Ectodermal cell (in vitro differentiated cells): ENCODE results near the gene ALKBH8.
"Not testable (repeated sequence)": the region's sequence is repeated elsewhere in the genome, so short reads cannot be mapped to it uniquely, and the experiment has no call there.

Experiments
- H3K27ac ChIP-seq: 2 replicates; pipeline ENCODE4 v1.7.0; 2013; ENCODE audit warnings: mild to moderate bottlenecking, low read depth, low read length; ENCODE audit not compliant: insufficient read depth, poor library complexity, severe bottlenecking
- H3K27me3 ChIP-seq: 2 replicates; pipeline ENCODE4 v1.7.0; 2013; ENCODE audit warnings: mild to moderate bottlenecking, low read length; ENCODE audit not compliant: insufficient read depth, control insufficient read depth, poor library complexity, severe bottlenecking
- H3K36me3 ChIP-seq: one replicate; pipeline ENCODE4 v1.7.0; 2013; ENCODE audit warnings: low read length; ENCODE audit not compliant: control insufficient read depth, insufficient read depth
- H3K4me1 ChIP-seq: one replicate; pipeline ENCODE4 v1.7.0; 2013; ENCODE audit warnings: low read length; ENCODE audit not compliant: control insufficient read depth, insufficient read depth
- H3K4me3 ChIP-seq: 2 replicates; pipeline ENCODE4 v1.7.0; 2013; ENCODE audit warnings: low read depth, low read length, control low read depth; ENCODE audit not compliant: insufficient read depth
- H3K9me3 ChIP-seq: 2 replicates; pipeline ENCODE4 v1.7.0; 2013; ENCODE audit warnings: mild to moderate bottlenecking, low read length, moderate library complexity; ENCODE audit not compliant: control insufficient read depth
- WGBS, 2 experiments: methylation state at CpG; one replicate each; pipeline ENCODE4 v1.1.7; 2013; ENCODE audit warnings: missing lambda C conversion rate in 2 of 2; 5-methylcytosine and 5-hydroxymethylcytosine counted together

Gene ALKBH8

GRCh38 chr11:107576497-107577345, 11.2 kb upstream of the ALKBH8 start:
- H3K9me3 ChIP-seq, H3K27me3 ChIP-seq, H3K27ac ChIP-seq, H3K4me3 ChIP-seq, H3K4me1 ChIP-seq, H3K36me3 ChIP-seq: not testable (repeated sequence)
- WGBS, 2 experiments = 47% methylated on average over 2 of the region's 2 CpGs

GRCh38 chr11:107573438-107573837, 7.9 kb upstream of the ALKBH8 start:
- 89 to 95% methylated on average over 1 of the region's 1 CpG for WGBS, 2 experiments
- no peaks in the 10 kb centered on the region for H3K9me3 ChIP-seq
- no peak overlapping the region for H3K27ac ChIP-seq

DNA sequence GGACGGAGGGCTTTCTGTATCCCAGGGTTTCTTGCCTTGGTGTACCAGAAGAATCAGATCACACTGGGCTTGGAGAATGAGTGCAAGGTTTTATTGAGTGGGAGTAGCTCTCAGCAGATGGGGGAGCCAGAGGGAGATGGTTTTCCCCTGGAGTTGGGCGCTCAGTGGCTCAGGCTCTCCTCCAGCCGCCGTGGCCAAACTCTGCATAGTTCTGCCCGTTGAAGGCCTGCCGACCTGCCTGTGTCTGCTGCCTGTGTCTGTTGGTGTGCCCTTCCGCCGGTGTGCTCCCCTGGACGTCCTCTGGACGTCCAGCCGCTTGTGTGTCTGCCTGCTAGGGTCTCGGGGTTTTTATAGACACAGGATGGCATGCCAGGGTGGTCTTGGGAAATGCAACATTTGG, 4.5 kb upstream of the ALKBH8 start:
- 89 to 95% methylated on average over 12 of the region's 12 CpGs for WGBS, 2 experiments

More at GRCh38 chr11:107573438-107573837, 7.9 kb upstream of the ALKBH8 start:
- no peak overlapping the region for H3K4me3 ChIP-seq
- H3K4me1 ChIP-seq = no peaks in the 10 kb centered on the region
- H3K27me3 ChIP-seq = no peaks in the 10 kb centered on the region
- H3K36me3 ChIP-seq = no peaks in the 10 kb centered on the region

GRCh38 chr11:107567739-107568335, 2.3 kb upstream of the ALKBH8 start:
- H3K4me1 ChIP-seq = peaks cover 10% of the 10 kb centered on the region
- no peak overlapping the region for H3K4me3 ChIP-seq
- H3K9me3 ChIP-seq = no peaks in the 10 kb centered on the region
- no peaks in the 10 kb centered on the region for H3K27me3 ChIP-seq
- WGBS, 2 experiments = 94 to 95% methylated on average over 5 of the region's 5 CpGs
- no peaks in the 10 kb centered on the region for H3K36me3 ChIP-seq
- no peak overlapping the region for H3K27ac ChIP-seq

More for the DNA sequence above, 4.5 kb upstream of the ALKBH8 start:
- Histone ChIP-seq H3K9me3 (no peaks in the 10 kb centered on the region), H3K4me3 (no peak overlapping the region), H3K27ac (no peak overlapping the region), H3K36me3 (no peaks in the 10 kb centered on the region), H3K4me1 (peaks cover under 1% of the 10 kb centered on the region), H3K27me3 (no peaks in the 10 kb centered on the region)

- no peaks in the 10 kb centered on the region for H3K9me3 ChIP-seq
- no peaks in the 10 kb centered on the region for H3K27me3 ChIP-seq
- H3K4me1 ChIP-seq = peaks cover 10% of the 10 kb centered on the region
- H3K4me3 ChIP-seq = no peak overlapping the region
- WGBS, 2 experiments = 89 to 90% methylated on average over 2 of the region's 2 CpGs
- H3K27ac ChIP-seq = no peak overlapping the region
- H3K36me3 ChIP-seq = no peaks in the 10 kb centered on the region
Measured at GRCh38 chr11:107566569-107566968, 1.0 kb upstream of the ALKBH8 start.

DNA sequence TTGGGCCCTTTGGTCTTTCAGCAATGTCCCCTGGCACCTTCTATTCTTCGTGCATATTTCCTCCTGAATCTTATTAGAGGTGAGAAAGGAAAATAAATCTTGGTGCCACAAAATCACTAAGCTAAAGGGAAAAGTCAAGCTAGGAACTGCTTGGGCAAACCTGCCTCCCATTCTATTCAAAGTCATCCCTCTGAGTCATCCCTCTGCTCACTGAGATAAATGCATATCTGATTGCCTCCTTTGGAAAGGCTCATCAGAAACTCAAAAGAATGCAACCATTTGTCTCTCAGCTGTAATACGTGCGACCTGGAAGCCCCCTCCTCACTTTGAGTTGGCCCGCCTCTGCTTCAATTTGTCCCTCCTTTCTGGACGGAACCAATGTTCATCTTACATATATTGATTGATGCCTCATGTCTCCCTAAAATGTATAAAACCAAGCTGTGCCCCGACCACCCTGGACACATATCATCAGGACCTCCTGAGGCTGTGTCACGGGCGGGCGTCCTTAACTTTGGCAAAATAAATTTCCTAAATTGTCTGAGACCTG, 493 bp upstream of the ALKBH8 start:
- not testable (repeated sequence) for H3K4me1 ChIP-seq, H3K9me3 ChIP-seq, H3K27ac ChIP-seq, H3K27me3 ChIP-seq, H3K36me3 ChIP-seq
- H3K4me3 ChIP-seq = peak overlapping the region; percentile 57
- WGBS, 2 experiments = 52 to 55% methylated on average over 9 of the region's 9 CpGs

- Histone ChIP-seq H3K9me3 (no peaks in the 10 kb centered on the region), H3K4me3 (peak overlapping the region; percentile 57), H3K4me1 (peaks cover 10% of the 10 kb centered on the region), H3K36me3 (no peaks in the 10 kb centered on the region), H3K27ac (no peak overlapping the region), H3K27me3 (no peaks in the 10 kb centered on the region)
- WGBS, 2 experiments = 22% methylated on average over 6 of the region's 6 CpGs
Measured at GRCh38 chr11:107564877-107565218, 687 bp downstream of the ALKBH8 start.

DNA sequence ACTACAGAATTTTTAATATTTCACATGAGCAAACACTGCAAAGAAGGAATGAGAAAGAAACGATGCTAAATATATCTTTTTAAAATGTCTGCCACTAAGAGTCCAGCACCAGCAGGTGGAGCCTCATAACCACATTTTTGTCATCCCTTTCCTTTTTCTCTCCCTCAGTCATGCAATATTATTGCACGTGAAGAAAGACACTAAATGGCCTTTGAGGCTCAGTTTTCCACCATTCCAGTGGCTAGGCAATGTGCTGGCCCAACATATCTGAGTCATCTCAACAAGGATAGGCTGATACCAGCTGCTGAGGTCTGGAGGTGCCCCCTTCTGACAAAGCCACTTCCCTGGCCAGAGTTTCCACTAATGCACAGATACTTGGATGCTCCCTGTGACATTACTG, 1.8 kb downstream of the ALKBH8 start:
- Histone ChIP-seq H3K36me3 (no peaks in the 10 kb centered on the region), H3K4me1 (peaks cover 10% of the 10 kb centered on the region), H3K27me3 (no peaks in the 10 kb centered on the region), H3K4me3 (no peak overlapping the region), H3K27ac (no peak overlapping the region), H3K9me3 (no peaks in the 10 kb centered on the region)
- WGBS, 2 experiments = 48 to 55% methylated on average over 2 of the region's 2 CpGs

DNA sequence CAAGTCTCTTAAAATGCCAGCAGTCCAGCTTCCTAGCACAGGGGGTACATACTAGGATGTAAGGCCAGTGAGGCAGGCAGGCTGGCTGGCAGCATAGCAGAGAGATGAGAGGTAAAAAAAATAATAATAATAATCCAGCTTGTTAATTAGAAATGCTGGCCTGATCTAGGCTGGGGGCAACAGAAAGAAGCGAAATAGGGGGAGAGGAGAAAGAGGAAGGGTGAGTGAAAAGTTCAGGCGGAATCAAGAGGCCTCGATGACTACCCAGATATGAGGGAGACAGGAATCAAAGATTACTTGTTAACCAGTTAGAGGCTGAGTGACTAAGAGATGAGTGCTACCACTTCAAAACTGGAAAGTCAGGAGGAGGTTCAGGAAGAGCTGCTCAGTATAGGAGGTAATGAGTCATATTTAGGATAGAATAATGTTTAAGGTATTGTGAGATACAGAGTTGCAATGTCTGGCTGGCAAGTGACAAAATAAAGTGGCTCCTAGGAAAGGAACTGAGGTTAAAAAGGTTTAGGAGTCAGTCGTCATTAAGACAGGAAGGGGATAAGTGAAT, 2.8 kb downstream of the ALKBH8 start:
- no peaks in the 10 kb centered on the region for H3K27me3 ChIP-seq
- H3K36me3 ChIP-seq = no peaks in the 10 kb centered on the region
- no peak overlapping the region for H3K27ac ChIP-seq
- peaks cover 10% of the 10 kb centered on the region for H3K4me1 ChIP-seq
- no peak overlapping the region for H3K4me3 ChIP-seq
- no peaks in the 10 kb centered on the region for H3K9me3 ChIP-seq
- WGBS, 2 experiments = 65 to 73% methylated on average over 3 to 4 of the region's 4 CpGs

- no peaks in the 10 kb centered on the region for H3K36me3 ChIP-seq
- H3K27ac ChIP-seq = no peak overlapping the region
- no peak overlapping the region for H3K4me3 ChIP-seq
- H3K27me3 ChIP-seq = no peaks in the 10 kb centered on the region
- peaks cover 10% of the 10 kb centered on the region for H3K4me1 ChIP-seq
- H3K9me3 ChIP-seq = no peaks in the 10 kb centered on the region
Measured at GRCh38 chr11:107561688-107562087, 3.8 kb downstream of the ALKBH8 start.
